H1 (cell line): ENCODE data around the gene ACOT6. TPM values are rescaled to one million over a fixed set of nuclear protein-coding genes. Genes with fewer than 3 reads are reported as not detected.

ENCODE experiments used
- CTCF ChIA-PET: fragments of 300-600 bp; sonication (Branson Sonifier 250); formaldehyde crosslinking; loops from one replicate; lab custom pipeline; 2021; ENCODE audit not compliant: partially characterized antibody; lab: Charles Lee
- POLR2A ChIA-PET: fragments of 300-600 bp; sonication (Branson Sonifier 250); formaldehyde crosslinking; loops from one replicate; lab custom pipeline; 2021; ENCODE audit warnings: inconsistent platforms; ENCODE audit not compliant: partially characterized antibody; lab: Charles Lee
- DNase-seq, 2 experiments: peaks; one replicate each; pipeline versions ENCODE4 v3.0.0 to v3.0.0-alpha.2; 2010 to 2022; ENCODE audit warnings: low spot score in 2 of 2, low read depth in 1 of 2, mixed read lengths in 1 of 2
- FAIRE-seq: peaks from 2 replicates; lab custom pipeline; 2011; peaks lifted over from hg19 to GRCh38; lab: Jason Lieb, UNC
- H2AFZ ChIP-seq: 2 replicates; pipeline ENCODE4 v1.8.1; 2012; ENCODE audit warnings: low read length, inconsistent platforms
- H2AK5ac ChIP-seq: 2 replicates; pipeline ENCODE4 v1.6.1; 2013; ENCODE audit warnings: low read depth, low read length
- H2BK120ac ChIP-seq: replicated peaks from 2 replicates; pipeline ENCODE3; 2013; ENCODE audit warnings: low read depth, low read length, inconsistent platforms
- H2BK12ac ChIP-seq: 2 replicates; pipeline ENCODE4 v1.6.1; 2013; ENCODE audit warnings: low read depth, low read length
- H2BK15ac ChIP-seq: 2 replicates; pipeline ENCODE4 v1.6.1; 2013; ENCODE audit warnings: low read length
- H2BK20ac ChIP-seq: 2 replicates; pipeline ENCODE4 v1.6.1; 2013; ENCODE audit warnings: low read length
- H2BK5ac ChIP-seq: 2 replicates; pipeline ENCODE4 v1.6.1; 2013; ENCODE audit warnings: low read depth, low read length
- H3K14ac ChIP-seq: 2 replicates; pipeline ENCODE4 v1.6.1; 2013; ENCODE audit warnings: inconsistent platforms; ENCODE audit not compliant: insufficient read length
- H3K18ac ChIP-seq: 2 replicates; pipeline ENCODE4 v1.6.1; 2013; ENCODE audit warnings: low read length; ENCODE audit errors: extremely low read depth
- H3K23ac ChIP-seq: 2 replicates; pipeline ENCODE4 v1.6.1; 2013; ENCODE audit warnings: inconsistent platforms; ENCODE audit not compliant: insufficient read length
- H3K23me2 ChIP-seq: 2 replicates; pipeline ENCODE4 v1.6.1; 2013; ENCODE audit warnings: low read depth, low read length
- H3K27ac ChIP-seq: 2 replicates; pipeline ENCODE4 v1.6.1; 2011; ENCODE audit warnings: low read depth, low read length, inconsistent platforms
- H3K27me3 ChIP-seq, 4 experiments: replicated peaks in 1 of 4; 1 replicate in 1 of 4; 2 replicates in 3 of 4; pipeline versions ENCODE4 v1.6.1 to v1.8.1; 2011 to 2013; ENCODE audit warnings: low read length in 3 of 4, mild to moderate bottlenecking in 3 of 4, inconsistent platforms in 2 of 4, mixed read lengths in 2 of 4, moderate library complexity in 1 of 4; ENCODE audit not compliant: control insufficient read depth in 3 of 4, insufficient read depth in 3 of 4; ENCODE audit errors: extremely low read depth in 1 of 4
- H3K36me3 ChIP-seq, 4 experiments: 2 replicates each; pipeline versions ENCODE4 v1.6.1 to v1.8.1; 2011 to 2013; ENCODE audit warnings: mild to moderate bottlenecking in 4 of 4, low read length in 3 of 4, moderate library complexity in 2 of 4, control low read depth in 1 of 4, inconsistent platforms in 1 of 4; ENCODE audit not compliant: insufficient read depth in 4 of 4, control insufficient read depth in 2 of 4
- H3K4ac ChIP-seq: replicated peaks from 2 replicates; pipeline ENCODE3; 2013; ENCODE audit warnings: low read length, low read depth, mixed read lengths, inconsistent platforms; ENCODE audit not compliant: insufficient read length
- H3K4me1 ChIP-seq, 4 experiments: replicated peaks in 1 of 4; 1 replicate in 1 of 4; 2 replicates in 3 of 4; pipeline versions ENCODE4 v1.6.1 to v1.8.1; 2011 to 2013; ENCODE audit warnings: low read length in 3 of 4, inconsistent platforms in 2 of 4, mixed read lengths in 1 of 4; ENCODE audit not compliant: insufficient read depth in 4 of 4, control insufficient read depth in 3 of 4
- H3K4me2 ChIP-seq, 2 experiments: 2 replicates each; pipeline versions ENCODE4 v1.6.1 to v1.8.1; 2011 to 2013; ENCODE audit warnings: low read depth in 2 of 2, low read length in 2 of 2, control low read depth in 1 of 2, inconsistent platforms in 1 of 2, mild to moderate bottlenecking in 1 of 2; ENCODE audit not compliant: insufficient read depth in 1 of 2
- H3K4me3 ChIP-seq, 4 experiments: fragments of 200-600, 300-600 bp in 1 of 4; sonication (generic), shearing (Covaris generic), sonication (Bioruptor Twin) in 1 of 4; 2 replicates each; pipeline versions ENCODE4 v1.5.1 to v1.8.1; 2011 to 2016; ENCODE audit warnings: low read length in 4 of 4, low read depth in 3 of 4, control low read depth in 2 of 4, inconsistent platforms in 2 of 4, mild to moderate bottlenecking in 2 of 4, mixed read lengths in 1 of 4, moderate library complexity in 1 of 4; ENCODE audit not compliant: insufficient read depth in 2 of 4; ENCODE audit errors: extremely low read depth in 1 of 4
- H3K56ac ChIP-seq: replicated peaks from 2 replicates; pipeline ENCODE3; 2013; ENCODE audit warnings: low read depth, mild to moderate bottlenecking, mixed read lengths, low read length, inconsistent platforms; ENCODE audit not compliant: insufficient read length
- H3K79me1 ChIP-seq: 2 replicates; pipeline ENCODE4 v1.6.1; 2013; ENCODE audit warnings: low read depth, low read length, control low read depth
- H3K79me2 ChIP-seq, 2 experiments: 2 replicates each; pipeline versions ENCODE4 v1.6.1 to v1.8.1; 2012 to 2013; ENCODE audit warnings: low read length in 2 of 2, mild to moderate bottlenecking in 2 of 2, inconsistent platforms in 1 of 2; ENCODE audit not compliant: insufficient read depth in 2 of 2, control insufficient read depth in 1 of 2
- H3K9ac ChIP-seq, 4 experiments: replicated peaks in 1 of 4; 1 replicate in 1 of 4; 2 replicates in 3 of 4; pipeline versions ENCODE4 v1.6.1 to v1.8.1; 2011 to 2013; ENCODE audit warnings: low read depth in 3 of 4, low read length in 3 of 4, control low read depth in 2 of 4, mild to moderate bottlenecking in 2 of 4, moderate library complexity in 2 of 4, inconsistent platforms in 1 of 4; ENCODE audit errors: extremely low read depth in 1 of 4
- H3K9me3 ChIP-seq, 2 experiments: 2 replicates each; pipeline versions ENCODE4 v1.6.1 to v1.8.1; 2012 to 2013; ENCODE audit warnings: mild to moderate bottlenecking in 2 of 2, moderate library complexity in 2 of 2, control low read depth in 1 of 2, inconsistent platforms in 1 of 2, low read depth in 1 of 2, low read length in 1 of 2, mixed read lengths in 1 of 2; ENCODE audit not compliant: insufficient read depth in 2 of 2
- H4K20me1 ChIP-seq, 2 experiments: replicated peaks in 1 of 2; 2 replicates each; pipeline versions ENCODE3 to v1.8.1; 2011 to 2013; ENCODE audit warnings: inconsistent platforms in 2 of 2, low read length in 2 of 2, mild to moderate bottlenecking in 1 of 2; ENCODE audit not compliant: insufficient read depth in 2 of 2, control insufficient read depth in 1 of 2
- H4K5ac ChIP-seq: 2 replicates; pipeline ENCODE4 v1.6.1; 2013; ENCODE audit warnings: low read length, low read depth, mixed read lengths, inconsistent platforms; ENCODE audit not compliant: insufficient read length
- H4K8ac ChIP-seq: 2 replicates; pipeline ENCODE4 v1.8.0; 2013; ENCODE audit warnings: mild to moderate bottlenecking, moderate library complexity, low read length, inconsistent platforms; ENCODE audit not compliant: insufficient read depth; ENCODE audit errors: extremely low read depth
- H4K91ac ChIP-seq: replicated peaks from 2 replicates; pipeline ENCODE3; 2013; ENCODE audit warnings: low read length, mixed read lengths, inconsistent platforms; ENCODE audit not compliant: insufficient read length
- ATF2 ChIP-seq: IDR thresholded peaks from 2 replicates; pipeline ENCODE4 v1.6.1; 2012; ENCODE audit warnings: low read length, inconsistent platforms
- ATF3 ChIP-seq: IDR thresholded peaks from 2 replicates; pipeline ENCODE4 v1.6.1; 2011; ENCODE audit warnings: low read depth, mild to moderate bottlenecking, low read length; ENCODE audit not compliant: insufficient read depth
- CBX5 ChIP-seq: fragments of 300-800, 300-1000 bp; sonication (generic); IDR thresholded peaks from 2 replicates; pipeline ENCODE4 v1.7.1; 2016; ENCODE audit warnings: antibody characterized with exemption, low read length, low read depth
- EZH2 ChIP-seq: fragments of 200-600 bp; sonication (generic); IDR thresholded peaks from 2 replicates; pipeline ENCODE4 v1.7.1; 2012; ENCODE audit warnings: low read depth, mild to moderate bottlenecking, moderate library complexity, low read length, inconsistent platforms; ENCODE audit not compliant: severe bottlenecking
- HDAC2 ChIP-seq, 2 experiments: fragments of 300-600 bp in 1 of 2; sonication (generic) in 1 of 2; IDR thresholded peaks; 2 replicates each; pipeline ENCODE4 v1.6.1; 2011 to 2012; ENCODE audit warnings: low read depth in 2 of 2, low read length in 2 of 2, mild to moderate bottlenecking in 2 of 2, moderate library complexity in 2 of 2, borderline replicate concordance in 1 of 2, inconsistent platforms in 1 of 2
- RAD21 ChIP-seq, 2 experiments: IDR thresholded peaks in 1 of 2; conservative IDR thresholded peaks in 1 of 2; 2 replicates each; pipeline ENCODE4 v1.6.1; 2011; ENCODE audit warnings: low read depth in 2 of 2, low read length in 2 of 2, improper control_type of control experiment in 1 of 2, inconsistent platforms in 1 of 2, mild to moderate bottlenecking in 1 of 2, moderate library complexity in 1 of 2
- WGBS, 2 experiments: shearing (Covaris generic) in 1 of 2; methylation state at CpG; one replicate each; pipeline versions ENCODE4 v1.1.6 to v1.1.7; 2013 to 2015; ENCODE audit warnings: low lambda C conversion rate in 2 of 2, mixed read lengths in 2 of 2, inconsistent platforms in 1 of 2, low coverage in 1 of 2, missing lambda C conversion rate in 1 of 2; ENCODE audit not compliant: insufficient replicate concordance in 2 of 2, insufficient coverage in 1 of 2, insufficient read length in 1 of 2; ENCODE audit errors: extremely low coverage in 1 of 2, missing lambda C conversion rate in 1 of 2; 5-methylcytosine and 5-hydroxymethylcytosine counted together
- polyA plus RNA-seq, 7 experiments: library from polyadenylated mRNA; depleted of rRNA in 3 of 7; stranded (reverse) in 5 of 7; unstranded in 2 of 7; fragments of >200 nt in 5 of 7; fragments of 200-250 nt in 2 of 7; gene quantifications; 1 replicate in 5 of 7; 2 replicates in 1 of 7; 4 replicates in 1 of 7; pipeline versions ENCODE4 v1.2.1 to v1.2.3, GENCODE V29; 2011 to 2013; ENCODE audit warnings: missing spikeins in 2 of 7, mixed read lengths in 2 of 7
- total RNA-seq: library from RNA; stranded (reverse); fragmentation: NEBNext Ultra II Directional; extraction: Animal tissue kit (Norgen Biotek cat#: 25700); gene quantifications from 2 replicates; pipeline ENCODE4 v1.2.1, GENCODE V29; 2021

Gene ACOT6
- total and polyA plus RNA-seq, 2 of the 8 experiments (the other 6 are each of a cell fraction or from before 2014, with no cell fraction given): not detected

- no peak overlapping the region for H3K9ac ChIP-seq
- CTCF ChIA-PET: interaction anchor here (1.1 to 1.4 kb wide), 2 partner anchors 15 to 58 kb away, joined by 3 read pairs; no protein-coding TSS in a partner anchor
Measured at GRCh38 chr14:73576391-73576790, 35.9 kb upstream of the ACOT6 start.

More at GRCh38 chr14:73576391-73576790, 35.9 kb upstream of the ACOT6 start:
- Histone ChIP-seq H3K18ac (no peak overlapping the region), H2BK15ac (no peak overlapping the region), H2AK5ac (no peak overlapping the region), H3K4ac (no peak overlapping the region), H4K8ac (no peak overlapping the region), H2BK5ac (no peak overlapping the region), H3K23me2 (no peaks in the 10 kb centered on the region), H4K5ac (no peak overlapping the region), H3K36me3 (no peaks in the 10 kb centered on the region), H3K23ac (no peak overlapping the region), H3K56ac (no peak overlapping the region), H4K91ac (no peak overlapping the region), H2AFZ (no peak overlapping the region), H3K9me3 (no peaks in the 10 kb centered on the region), H3K79me1 (no peaks in the 10 kb centered on the region), H2BK12ac (no peak overlapping the region), H2BK20ac (no peak overlapping the region), H3K4me3 (no peak overlapping the region), H3K4me2 (no peak overlapping the region), H3K4me1 (no peaks in the 10 kb centered on the region), H3K27ac (no peak overlapping the region), H4K20me1 (no peaks in the 10 kb centered on the region), H3K79me2 (no peaks in the 10 kb centered on the region), H3K14ac (no peak overlapping the region), H2BK120ac (no peak overlapping the region), H3K27me3 (no peaks in the 10 kb centered on the region)
- DNase-seq (no peak), FAIRE-seq (no peak)
- no peak for TF ChIP-seq RAD21 (IDR thresholded peaks at IDR 0.05 in 1 of 2, conservative IDR thresholded peaks at IDR 0.05 in 1 of 2; ENCODE audit: low read depth in 2 of 2, low read length in 2 of 2)
- no peak for TF ChIP-seq ATF2
- no peak for TF ChIP-seq CBX5
- TF ChIP-seq HDAC2 (IDR thresholded peaks at IDR 0.05; ENCODE audit: borderline replicate concordance in 1 of 2, low read depth in 2 of 2, low read length in 2 of 2): no peak
- no peak for TF ChIP-seq EZH2
- no peak for TF ChIP-seq ATF3
- WGBS, 2 experiments: 86% methylated on average over 3 of the region's 3 CpGs; no CpG with 5 or more reads in 1 of the 2 experiments
- POLR2A ChIA-PET: no interaction called here
